GM21381 (cell line): ENCODE results near the gene PEPD.
A peak's percentile ranks its signal among the peaks of the same experiment; 100 is the strongest.

Source experiments
- ATAC-seq: cut with Tn5 transposase; IDR thresholded peaks from one replicate; pipeline ENCODE4 v1.9.1; 2021; ENCODE audit warnings: mild to moderate bottlenecking, moderate library complexity; ENCODE audit not compliant: unreplicated experiment

The PEPD gene

GRCh38 chr19:33388725-33389420 lies 132.7 kb downstream of the PEPD start:
- no peak for ATAC-seq

GRCh38 chr19:33388231-33388724 lies 133.3 kb downstream of the PEPD start:
- ATAC-seq: no peak

GRCh38 chr19:33387351-33388230 lies 134.0 kb downstream of the PEPD start:
- no peak for ATAC-seq

GRCh38 chr19:33386361-33386858 lies 135.2 kb downstream of the PEPD start:
- no peak for ATAC-seq

GRCh38 chr19:33385956-33386355 lies 135.6 kb downstream of the PEPD start:
- no peak for ATAC-seq

- ATAC-seq: no peak
Observed at GRCh38 chr19:33384983-33385382, 136.6 kb downstream of the PEPD start.

- ATAC-seq: no peak
Observed at GRCh38 chr19:33383720-33384292, 137.8 kb downstream of the PEPD start.

- ATAC-seq: no peak
Observed at GRCh38 chr19:33382982-33383381, 138.6 kb downstream of the PEPD start.

GRCh38 chr19:33382006-33382405 lies 139.6 kb downstream of the PEPD start:
- no peak for ATAC-seq

- ATAC-seq: no peak
Observed at GRCh38 chr19:33381101-33381500, 140.5 kb downstream of the PEPD start.

- ATAC-seq: no peak
Observed at GRCh38 chr19:33379151-33379829, 142.3 kb downstream of the PEPD start.

- no peak for ATAC-seq
Observed at GRCh38 chr19:33377586-33378475, 143.8 kb downstream of the PEPD start.

GRCh38 chr19:33376941-33377557 lies 144.5 kb downstream of the PEPD start:
- no peak for ATAC-seq

- ATAC-seq: no peak
Observed at GRCh38 chr19:33376423-33376822, 145.2 kb downstream of the PEPD start.

- no peak for ATAC-seq
Observed at GRCh38 chr19:33375837-33376159, 145.8 kb downstream of the PEPD start.

- no peak for ATAC-seq
Observed at GRCh38 chr19:33375156-33375836, 146.3 kb downstream of the PEPD start.

GRCh38 chr19:33374236-33374714 lies 147.3 kb downstream of the PEPD start:
- no peak for ATAC-seq

- ATAC-seq: peak; percentile 87
Observed at GRCh38 chr19:33373453-33374235, 147.9 kb downstream of the PEPD start, which contains the start of gene CEBPG. Gene CEBPG, plus strand, starts transcription at chr19:33373709. Its CDS starts 5,531 bp downstream, at chr19:33379240.
